Measurements from ENCODE around the gene TBC1D26.
"Not testable (repeated sequence)": the region's sequence is repeated elsewhere in the genome, so short reads cannot be mapped to it uniquely, and the experiment has no call there.

TBC1D26 gene

GRCh38 chr17:15744074-15744676, 12.1 kb downstream of the TBC1D26 start:
- DNase-seq (ENCODE audit: low read depth): no peak

- no peak for DNase-seq (ENCODE audit: low read depth)
These were observed 12.8 kb downstream of the TBC1D26 start for GRCh38 chr17:15744885-15745284.

GRCh38 chr17:15749403-15749802, 17.3 kb downstream of the TBC1D26 start:
- not testable (repeated sequence) for DNase-seq (ENCODE audit: low read depth)

- DNase-seq (ENCODE audit: low read depth): not testable (repeated sequence)
These were observed 36.9 kb downstream of the TBC1D26 start for GRCh38 chr17:15768865-15769533.

GRCh38 chr17:15770679-15771078, 38.6 kb downstream of the TBC1D26 start:
- DNase-seq (ENCODE audit: low read depth): not testable (repeated sequence)

GRCh38 chr17:15776871-15777270, 44.8 kb downstream of the TBC1D26 start:
- DNase-seq (ENCODE audit: low read depth): no peak

GRCh38 chr17:15777297-15777696, 45.2 kb downstream of the TBC1D26 start:
- no peak for DNase-seq (ENCODE audit: low read depth)

GRCh38 chr17:15777717-15778116, 45.6 kb downstream of the TBC1D26 start:
- DNase-seq (ENCODE audit: low read depth): no peak

- no peak for DNase-seq (ENCODE audit: low read depth)
These were observed 47.0 kb downstream of the TBC1D26 start for GRCh38 chr17:15779119-15779518.

GRCh38 chr17:15780188-15780587, 48.1 kb downstream of the TBC1D26 start:
- no peak for DNase-seq (ENCODE audit: low read depth)

GRCh38 chr17:15782866-15783265, 50.8 kb downstream of the TBC1D26 start:
- DNase-seq (ENCODE audit: low read depth): no peak

- DNase-seq (ENCODE audit: low read depth): no peak
These were observed 51.4 kb downstream of the TBC1D26 start for GRCh38 chr17:15783461-15783860.

- not testable (repeated sequence) for DNase-seq (ENCODE audit: low read depth)
These were observed 52.3 kb downstream of the TBC1D26 start for GRCh38 chr17:15784351-15784750.

GRCh38 chr17:15787363-15788075, 55.4 kb downstream of the TBC1D26 start:
- not testable (repeated sequence) for DNase-seq (ENCODE audit: low read depth)

- DNase-seq (ENCODE audit: low read depth): not testable (repeated sequence)
These were observed 56.3 kb downstream of the TBC1D26 start for GRCh38 chr17:15788365-15788764.
